Cortex of kidney (tissue), 1 donor: ENCODE data around the gene GABRB1.

Experiments used
- DNase-seq: peaks from one replicate; lab custom pipeline; 2025; lab: John Stamatoyannopoulos, UW

Gene GABRB1

GRCh38 chr4:47471064-47471463 lies 439.7 kb downstream of the GABRB1 start:
- DNase-seq = no peak

GRCh38 chr4:47471591-47471990 lies 440.2 kb downstream of the GABRB1 start:
- DNase-seq = no peak

- DNase-seq = no peak
Observed at GRCh38 chr4:47473141-47473750, 441.9 kb downstream of the GABRB1 start.

GRCh38 chr4:47474799-47475198 lies 443.4 kb downstream of the GABRB1 start:
- no peak for DNase-seq

GRCh38 chr4:47475411-47475810 lies 444.0 kb downstream of the GABRB1 start:
- no peak for DNase-seq
